MG63 (cell line): Measurements from ENCODE around the gene OOEP. TPM values are rescaled to one million over a fixed set of nuclear protein-coding genes. Genes with fewer than 3 reads are reported as not detected.
"Not testable (repeated sequence)": the region's sequence is repeated elsewhere in the genome, so short reads cannot be mapped to it uniquely, and the experiment has no call there.

Source experiments
- DNase-seq: peaks from one replicate; pipeline ENCODE4 v3.0.0-alpha.2; 2020
- H3K27me3 ChIP-seq: fragments of 250-450 bp; sonication (Bioruptor Pico); 2 replicates; pipeline ENCODE4 v1.5.1; 2020; ENCODE audit warnings: mild to moderate bottlenecking, moderate library complexity
- H3K36me3 ChIP-seq: fragments of 250-450 bp; sonication (Bioruptor Pico); 2 replicates; pipeline ENCODE4 v1.5.1; 2020; ENCODE audit warnings: mild to moderate bottlenecking, moderate library complexity
- H3K4me3 ChIP-seq: fragments of 250-450 bp; sonication (Bioruptor Pico); 2 replicates; pipeline ENCODE4 v1.5.1; 2020; ENCODE audit warnings: mild to moderate bottlenecking, moderate library complexity
- H3K9me3 ChIP-seq: fragments of 250-450 bp; sonication (Bioruptor Pico); 2 replicates; pipeline ENCODE4 v1.5.1; 2020; ENCODE audit warnings: mild to moderate bottlenecking, moderate library complexity
- total RNA-seq: library from RNA; depleted of rRNA; stranded (reverse); fragments of >200 nt; shearing (Covaris generic); gene quantifications from 2 replicates; pipeline ENCODE4 v1.2.3, GENCODE V29; 2014; ENCODE audit warnings: low replicate concordance; rRNA removed

OOEP gene
- not detected in 2 replicates for total RNA-seq

DNA sequence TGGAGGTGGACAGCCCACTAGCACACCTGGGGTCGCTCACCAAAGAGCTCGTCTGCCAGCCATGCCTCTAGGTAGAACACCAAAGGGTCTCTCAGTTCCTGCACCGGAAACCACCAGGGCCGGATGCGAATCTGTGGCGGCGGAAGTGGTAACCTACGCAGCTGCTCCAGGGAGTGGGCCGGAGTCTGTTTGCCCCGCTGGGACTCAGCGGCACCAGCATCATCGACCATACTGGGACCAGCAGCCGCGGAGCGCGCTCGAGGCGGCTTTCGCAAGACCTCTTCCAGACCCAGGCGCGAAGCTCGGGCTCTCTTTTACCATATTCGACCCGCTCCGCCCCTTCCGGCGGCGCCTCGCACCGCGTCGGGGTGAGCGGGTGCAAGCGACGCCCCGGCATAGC, at the start of gene OOEP:
OOEP (minus strand) TSS at position 335 of the 400 bp plus-strand sequence; CDS start at position 230, 105 bp downstream.
- DNase-seq = no peak
- H3K4me3 ChIP-seq = no peak within 1 kb of the TSS
- H3K36me3 ChIP-seq = no peaks in the 10 kb centered on the region
- no peaks in the 10 kb centered on the region for H3K27me3 ChIP-seq
- H3K9me3 ChIP-seq = 0 out of 2 replicates have a peak, but pooled peaks cover 3% of the 10 kb centered on the region

DNA sequence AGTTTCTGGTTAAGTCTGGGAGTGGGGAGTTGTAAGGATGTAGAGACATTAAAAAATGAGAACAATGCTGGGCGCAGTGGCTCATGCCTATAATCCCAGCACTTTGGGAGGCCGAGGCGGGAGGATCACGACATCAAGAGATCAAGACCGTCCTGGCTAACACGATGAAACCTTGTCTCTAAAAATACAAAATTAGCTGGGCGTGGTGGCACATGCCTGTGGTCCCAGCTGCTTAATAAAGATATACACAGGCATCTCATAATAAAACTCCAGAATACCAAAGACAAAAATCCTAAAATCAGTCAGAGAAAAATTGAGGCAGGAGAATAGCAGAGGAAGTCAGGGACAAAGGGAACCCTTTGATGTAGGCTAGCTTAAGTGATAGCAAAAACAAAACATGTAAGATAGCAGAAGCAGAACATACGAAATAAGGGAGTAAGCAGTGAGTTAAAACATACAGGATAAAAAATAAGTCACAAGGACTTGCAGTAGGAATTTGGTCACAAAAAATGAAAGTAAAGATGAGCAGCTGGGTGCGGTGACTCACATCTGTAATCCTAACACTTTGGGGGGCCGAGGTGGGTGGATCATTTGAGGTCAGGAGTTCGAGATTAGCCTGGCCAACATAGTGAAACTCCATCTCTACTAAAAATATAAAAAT, 48.5 kb upstream of the OOEP start:
- Histone ChIP-seq H3K9me3 (no peaks in the 10 kb centered on the region), H3K4me3 (no peak overlapping the region), H3K36me3 (peaks cover 28% of the 10 kb centered on the region), H3K27me3 (no peaks in the 10 kb centered on the region)
- peak; percentile 15 for DNase-seq

DNA sequence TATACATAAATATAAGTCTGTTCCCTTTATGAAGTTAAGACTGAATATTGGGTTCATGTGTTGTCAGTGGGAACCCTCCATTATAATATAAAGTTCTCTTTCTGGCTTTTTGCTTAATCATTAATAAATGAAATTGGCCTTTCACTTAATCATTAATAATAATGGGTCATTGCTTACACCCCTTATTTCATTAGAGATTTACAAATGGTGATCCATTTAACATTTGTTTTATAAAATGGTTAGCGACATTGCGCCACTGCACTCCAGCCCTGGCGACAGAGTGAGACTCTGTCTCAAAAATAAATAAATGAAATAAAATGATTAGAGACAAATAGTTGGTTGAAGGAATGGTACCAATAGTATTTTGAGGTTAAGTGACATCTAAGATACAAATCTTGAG, 43.4 kb upstream of the OOEP start:
- no peak overlapping the region for H3K4me3 ChIP-seq
- H3K27me3 ChIP-seq = no peaks in the 10 kb centered on the region
- no peak for DNase-seq
- peaks cover 5% of the 10 kb centered on the region; the same call in 1 of the 2 replicates for H3K36me3 ChIP-seq
- no peaks in the 10 kb centered on the region for H3K9me3 ChIP-seq

DNA sequence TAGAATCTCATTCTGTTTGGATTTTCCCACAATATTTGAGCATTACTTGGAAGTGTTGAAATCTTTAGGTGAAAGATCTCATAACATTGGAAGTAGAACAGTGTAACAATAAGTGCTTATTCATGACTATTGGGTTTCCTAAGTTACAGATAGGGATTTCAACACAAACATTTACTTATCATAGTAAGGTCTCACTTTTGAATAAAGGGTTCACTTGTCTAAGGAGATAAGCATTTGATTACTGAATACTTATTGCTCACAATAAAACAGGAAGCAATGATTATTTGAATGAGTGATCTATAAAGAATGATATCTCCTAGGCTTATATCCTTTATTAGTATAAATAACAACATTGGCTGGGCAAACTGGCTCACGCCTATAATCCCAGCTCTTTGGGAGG, 39.7 kb upstream of the OOEP start:
- Histone ChIP-seq H3K36me3 (no peaks in the 10 kb centered on the region), H3K4me3 (no peak overlapping the region), H3K27me3 (no peaks in the 10 kb centered on the region), H3K9me3 (no peaks in the 10 kb centered on the region)
- no peak for DNase-seq

DNA sequence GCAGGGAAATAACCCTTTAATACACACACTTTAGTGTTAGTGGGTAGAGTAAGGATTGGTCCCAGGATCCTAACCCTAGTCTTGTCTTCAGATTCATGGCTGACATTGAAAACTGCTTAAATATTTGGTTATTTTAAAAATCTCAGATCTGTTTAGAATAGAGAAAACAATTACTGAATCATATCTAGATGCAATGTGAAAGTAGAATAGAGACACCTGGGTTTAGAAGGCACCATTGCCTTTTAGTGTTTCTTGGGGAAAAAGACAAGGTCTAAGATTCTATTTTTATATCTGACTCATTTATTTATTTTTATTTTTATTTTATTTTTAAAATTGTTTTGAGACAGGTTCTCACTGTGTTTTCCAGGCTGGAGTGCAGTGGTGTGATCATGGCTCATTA, 31.0 kb upstream of the OOEP start:
- no peaks in the 10 kb centered on the region for H3K9me3 ChIP-seq
- DNase-seq = no peak
- no peaks in the 10 kb centered on the region for H3K36me3 ChIP-seq
- no peak overlapping the region for H3K4me3 ChIP-seq
- no peaks in the 10 kb centered on the region for H3K27me3 ChIP-seq

DNA sequence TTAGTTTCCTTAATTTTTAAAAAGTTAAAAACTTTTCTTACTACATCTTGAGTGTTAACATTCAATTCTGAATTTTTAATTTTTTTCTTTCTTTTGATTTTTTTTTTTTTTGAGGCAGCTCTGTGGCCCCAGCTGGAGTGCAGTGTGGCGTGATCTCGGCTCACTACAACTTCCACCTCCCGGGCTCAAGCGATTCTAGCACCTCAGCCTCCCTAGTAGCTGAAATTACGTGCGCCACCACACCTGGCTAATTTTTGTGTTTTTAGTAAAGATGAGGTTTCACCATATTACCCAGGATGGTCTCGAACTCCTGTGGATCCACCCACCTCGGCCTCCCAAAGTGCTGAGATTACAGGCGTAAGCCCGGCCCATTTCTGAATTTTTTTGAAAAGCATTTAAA, 26.2 kb upstream of the OOEP start:
- Histone ChIP-seq H3K9me3 (no peaks in the 10 kb centered on the region), H3K27me3 (no peaks in the 10 kb centered on the region), H3K4me3 (no peak overlapping the region), H3K36me3 (no peaks in the 10 kb centered on the region)
- DNase-seq = no peak

DNA sequence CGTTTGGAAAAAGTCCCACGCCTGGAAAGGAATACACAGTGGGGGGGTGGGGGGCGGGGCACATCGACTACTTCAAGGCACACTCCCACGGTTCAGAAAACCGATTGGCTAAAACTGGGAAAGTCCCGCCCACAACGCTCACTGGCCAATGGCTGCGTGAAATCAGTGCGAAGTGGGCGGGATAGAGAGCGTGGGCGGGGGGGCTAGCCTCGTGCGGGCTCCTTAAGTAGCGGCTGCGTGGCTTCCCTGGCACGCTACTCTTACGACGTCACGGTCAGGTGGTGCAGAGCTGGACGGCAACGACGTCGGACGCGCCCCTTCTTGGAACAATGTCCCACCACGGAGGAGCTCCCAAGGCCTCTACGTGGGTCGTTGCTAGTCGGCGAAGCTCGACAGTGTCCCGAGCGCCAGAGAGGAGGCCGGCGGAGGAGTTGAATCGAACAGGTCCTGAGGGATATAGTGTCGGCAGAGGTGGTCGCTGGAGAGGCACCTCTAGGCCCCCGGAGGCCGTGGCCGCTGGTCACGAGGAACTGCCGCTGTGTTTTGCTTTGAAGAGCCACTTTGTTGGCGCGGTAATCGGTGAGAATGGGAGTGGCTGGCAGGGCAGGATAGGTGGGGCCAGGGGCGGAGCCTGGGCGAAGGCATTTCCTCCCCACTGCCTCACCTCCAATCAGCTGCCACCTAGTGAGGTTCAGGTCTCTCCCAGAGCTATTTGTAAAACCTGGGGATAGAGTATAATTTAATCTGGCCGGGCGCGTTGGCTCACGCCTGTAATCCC, 25.1 kb upstream of the OOEP start, which contains the start of gene DDX43:
DDX43 (plus strand) TSS at position 252 of the 778 bp plus-strand sequence; CDS start at position 330, 78 bp downstream.
- no peaks in the 10 kb centered on the region for H3K27me3 ChIP-seq
- H3K36me3 ChIP-seq = no peaks in the 10 kb centered on the region
- no peak within 1 kb of the TSS for H3K4me3 ChIP-seq
- DNase-seq = no peak
- H3K9me3 ChIP-seq = no peaks in the 10 kb centered on the region

DNA sequence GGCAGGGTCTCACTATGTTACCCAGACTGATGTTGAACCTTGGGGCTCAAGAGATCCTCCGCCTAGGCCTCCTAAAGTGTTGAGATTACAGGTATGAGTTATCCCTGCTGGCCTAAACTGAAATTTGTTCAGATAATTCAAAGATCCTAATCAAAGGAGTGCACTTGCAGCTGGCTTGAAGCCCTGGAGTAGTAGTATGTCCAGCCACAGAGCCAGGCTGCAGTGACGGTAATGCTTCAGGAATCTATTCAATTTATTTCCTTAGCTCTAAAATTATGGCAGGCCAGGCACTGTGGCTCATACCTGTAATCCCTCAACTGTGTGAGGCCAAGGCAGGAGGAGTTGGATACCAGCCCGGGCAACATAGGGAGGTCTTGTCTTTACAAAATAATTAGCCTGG, 23.6 kb upstream of the OOEP start:
- Histone ChIP-seq H3K4me3 (no peak overlapping the region), H3K36me3 (no peaks in the 10 kb centered on the region), H3K27me3 (no peaks in the 10 kb centered on the region), H3K9me3 (no peaks in the 10 kb centered on the region)
- peak; percentile 11 for DNase-seq

DNA sequence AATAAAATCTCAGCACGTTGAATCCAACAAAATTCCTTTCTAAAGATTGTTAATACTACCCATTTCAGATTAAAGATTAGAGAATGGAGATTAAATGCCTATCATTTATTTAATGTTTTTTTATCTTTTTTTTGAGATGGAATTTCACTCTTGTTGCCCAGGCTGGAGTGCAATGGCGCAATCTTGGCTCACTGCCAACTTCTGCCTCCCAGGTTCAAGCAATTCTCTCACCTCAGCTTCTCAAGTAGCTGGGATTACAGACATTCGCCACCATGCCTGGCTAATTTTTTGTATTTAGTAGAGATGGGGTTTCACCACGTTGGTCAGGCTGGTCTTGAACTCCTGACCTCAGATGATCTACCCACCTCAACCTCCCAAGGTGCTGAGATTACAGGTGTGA, 22.5 kb upstream of the OOEP start:
- H3K36me3 ChIP-seq, H3K9me3 ChIP-seq, H3K4me3 ChIP-seq, DNase-seq, H3K27me3 ChIP-seq: not testable (repeated sequence)

DNA sequence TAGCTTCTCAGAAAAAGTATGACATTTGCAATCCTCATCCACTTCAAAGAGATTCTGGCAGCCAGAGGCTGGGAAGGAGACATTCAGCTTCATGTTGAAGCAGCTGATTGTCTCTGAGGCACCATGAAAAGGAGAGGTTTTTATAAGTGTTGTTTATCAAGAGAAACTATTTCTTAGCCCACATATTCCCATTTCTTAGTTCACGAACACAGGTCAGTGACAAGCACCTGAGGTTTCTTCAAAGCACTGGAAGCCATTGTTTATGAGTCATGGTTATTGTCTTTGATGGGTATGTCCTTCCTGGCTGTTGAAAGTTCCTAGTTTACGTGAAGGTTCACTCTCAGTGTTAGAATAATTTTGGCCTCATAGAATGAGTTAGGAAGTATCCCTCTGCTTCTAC, 22.0 kb upstream of the OOEP start:
- Histone ChIP-seq H3K36me3 (no peaks in the 10 kb centered on the region), H3K27me3 (no peaks in the 10 kb centered on the region), H3K9me3 (no peaks in the 10 kb centered on the region), H3K4me3 (no peak overlapping the region)
- DNase-seq = no peak

DNA sequence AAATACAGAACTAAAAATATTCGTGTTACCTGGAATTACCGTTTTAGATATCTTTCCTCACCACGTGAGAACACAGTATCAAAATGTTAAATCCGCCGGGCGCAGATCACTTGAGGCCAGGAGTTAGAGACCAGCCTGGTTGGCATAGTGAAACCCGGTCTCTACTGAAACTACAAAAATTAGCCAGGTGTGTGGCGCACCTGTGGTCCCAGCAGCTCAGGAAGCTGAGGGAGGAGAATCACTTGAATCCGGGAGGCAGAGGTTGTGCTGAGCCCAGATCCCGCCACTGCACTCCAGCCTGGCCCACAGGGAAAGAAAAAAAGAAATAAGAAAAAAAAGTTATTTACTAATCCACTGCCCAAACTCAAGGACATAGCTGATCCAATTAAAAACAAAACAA, 20.2 kb upstream of the OOEP start:
- Histone ChIP-seq H3K27me3 (no peaks in the 10 kb centered on the region), H3K36me3 (no peaks in the 10 kb centered on the region), H3K4me3 (no peak overlapping the region), H3K9me3 (no peaks in the 10 kb centered on the region)
- DNase-seq = no peak

DNA sequence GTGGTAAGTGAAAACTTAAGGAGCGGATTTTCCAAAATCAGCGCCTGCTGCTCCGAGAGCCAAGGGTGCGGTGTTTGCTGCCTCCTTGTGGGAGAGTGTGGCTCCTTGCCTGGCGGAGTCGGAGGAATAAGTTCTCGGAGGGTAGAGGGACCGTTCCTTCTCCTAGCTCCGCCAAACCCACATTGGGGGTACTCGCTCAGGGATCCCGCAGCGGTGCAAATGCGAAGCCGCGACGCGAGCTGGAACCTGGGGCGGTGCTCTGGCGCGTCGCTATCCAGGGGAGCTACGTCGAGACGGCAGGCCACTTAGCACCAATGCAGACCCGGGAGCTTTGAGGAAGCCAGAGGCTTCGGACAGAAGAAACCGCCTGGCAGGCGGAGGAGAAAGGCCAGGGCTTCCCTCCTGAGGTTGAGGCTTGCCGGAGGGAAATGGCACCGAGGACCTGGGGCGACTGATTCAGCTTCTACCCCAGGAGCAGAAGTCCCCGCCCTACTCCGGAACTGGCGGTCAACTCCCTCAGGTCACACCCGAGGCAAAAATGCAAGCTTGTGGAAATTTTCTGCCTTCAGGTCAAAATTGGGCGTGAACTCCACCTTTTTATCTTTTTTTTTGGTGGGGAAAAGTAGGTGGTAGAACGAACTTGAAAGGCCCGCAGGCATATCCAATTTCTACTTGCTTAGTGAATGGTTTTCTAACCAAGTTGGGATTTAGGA, 19.3 kb upstream of the OOEP start:
- H3K36me3 ChIP-seq = no peaks in the 10 kb centered on the region
- H3K9me3 ChIP-seq = no peaks in the 10 kb centered on the region
- peak overlapping the region; percentile 60 for H3K4me3 ChIP-seq
- peak; percentile 72 for DNase-seq
- H3K27me3 ChIP-seq = no peaks in the 10 kb centered on the region

DNA sequence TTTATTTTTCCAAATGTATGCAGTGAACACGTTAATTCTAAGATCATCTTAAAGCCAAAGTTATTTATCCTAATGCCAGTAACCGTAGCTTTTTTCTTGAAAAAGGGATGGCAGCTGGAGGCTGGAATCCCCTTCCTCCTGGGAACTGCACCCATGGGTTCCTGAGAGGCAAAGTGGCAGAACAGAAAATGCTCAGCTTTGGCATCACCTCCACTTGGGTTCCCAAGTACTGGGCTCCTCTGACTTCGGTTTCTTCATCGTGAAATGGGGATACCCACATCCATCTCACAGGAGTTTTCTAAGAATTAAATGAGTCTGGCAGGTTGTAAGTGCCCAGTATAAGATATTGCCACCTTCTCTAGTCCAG, 18.7 kb upstream of the OOEP start:
- no peaks in the 10 kb centered on the region for H3K27me3 ChIP-seq
- no peak for DNase-seq
- H3K4me3 ChIP-seq = peak overlapping the region; percentile 60
- H3K9me3 ChIP-seq = no peaks in the 10 kb centered on the region
- H3K36me3 ChIP-seq = no peaks in the 10 kb centered on the region

DNA sequence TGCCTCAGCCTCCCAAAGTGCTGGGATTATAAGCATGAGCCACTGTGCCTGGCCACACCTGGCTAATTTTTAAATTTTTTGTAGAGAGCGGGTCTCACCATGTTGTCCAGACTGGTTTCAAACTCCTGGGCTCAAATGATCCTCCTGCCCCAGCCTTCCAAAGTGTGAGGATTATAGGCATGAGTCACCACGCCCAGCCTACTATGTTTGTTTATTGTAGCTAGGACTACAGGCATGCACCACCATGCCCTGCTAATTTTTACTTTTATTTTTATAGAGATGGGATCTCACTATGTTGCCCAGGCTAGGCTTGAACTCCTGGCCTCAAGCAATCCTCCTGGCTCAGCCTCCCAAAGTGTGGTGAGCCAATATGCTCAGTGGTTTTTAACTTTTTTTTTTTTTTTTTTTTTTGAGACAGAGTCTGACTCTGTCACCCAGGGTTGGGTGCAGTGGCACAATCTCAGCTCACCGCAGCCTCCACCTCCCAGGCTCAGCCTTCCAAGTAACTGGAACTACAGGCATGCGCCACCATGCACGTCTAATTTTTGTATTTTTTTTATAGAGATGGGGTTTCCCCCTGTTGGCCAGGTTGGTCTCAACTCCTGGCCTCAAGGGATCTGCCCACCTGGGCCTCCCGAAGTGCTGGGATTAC, 12.9 kb upstream of the OOEP start:
- H3K27me3 ChIP-seq = no peaks in the 10 kb centered on the region
- no peaks in the 10 kb centered on the region for H3K9me3 ChIP-seq
- peak; percentile 56 for DNase-seq
- H3K36me3 ChIP-seq = no peaks in the 10 kb centered on the region
- no peak overlapping the region for H3K4me3 ChIP-seq

DNA sequence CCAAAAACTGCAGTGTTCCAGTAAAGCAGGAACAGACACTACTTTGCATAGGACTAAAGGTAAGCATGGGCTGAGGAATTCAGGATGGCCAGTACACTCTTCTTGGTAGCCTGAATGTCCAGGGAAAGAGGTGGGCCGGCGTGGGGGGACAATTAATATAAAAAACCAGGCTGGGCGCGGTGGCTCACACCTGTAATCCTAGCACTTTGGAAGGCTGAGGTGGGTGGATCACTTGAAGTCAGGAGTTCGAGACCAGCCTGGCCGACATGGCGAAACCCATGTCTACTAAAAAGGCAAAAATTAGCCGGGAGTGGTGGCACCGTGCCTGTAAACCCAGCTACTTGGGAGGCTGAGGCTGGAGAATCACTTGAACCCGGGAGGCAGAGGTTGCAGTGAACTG, 11.8 kb upstream of the OOEP start:
- DNase-seq, H3K9me3 ChIP-seq, H3K36me3 ChIP-seq, H3K4me3 ChIP-seq, H3K27me3 ChIP-seq: not testable (repeated sequence)

DNA sequence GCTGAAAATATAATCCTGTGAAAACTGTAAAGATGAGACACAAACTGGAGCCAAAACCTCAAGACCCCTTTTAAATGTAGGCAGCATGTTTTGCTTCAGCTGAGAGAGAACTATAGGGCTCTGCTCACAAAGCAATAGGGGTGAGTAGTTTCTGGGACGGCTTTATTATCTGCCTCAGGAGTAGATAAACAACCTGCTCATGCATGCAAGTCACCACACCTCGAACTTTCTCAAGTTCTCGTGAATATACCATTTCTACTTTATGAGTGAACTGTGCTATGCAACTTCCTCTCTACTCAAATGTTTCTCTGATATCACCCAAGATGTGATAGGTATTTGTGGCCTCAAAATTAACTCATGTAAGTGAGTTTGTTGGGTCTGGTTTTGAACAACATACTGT, 7.5 kb upstream of the OOEP start:
- DNase-seq = no peak
- Histone ChIP-seq H3K9me3 (0 out of 2 replicates have a peak, but pooled peaks cover 2% of the 10 kb centered on the region), H3K4me3 (no peak overlapping the region)

DNA sequence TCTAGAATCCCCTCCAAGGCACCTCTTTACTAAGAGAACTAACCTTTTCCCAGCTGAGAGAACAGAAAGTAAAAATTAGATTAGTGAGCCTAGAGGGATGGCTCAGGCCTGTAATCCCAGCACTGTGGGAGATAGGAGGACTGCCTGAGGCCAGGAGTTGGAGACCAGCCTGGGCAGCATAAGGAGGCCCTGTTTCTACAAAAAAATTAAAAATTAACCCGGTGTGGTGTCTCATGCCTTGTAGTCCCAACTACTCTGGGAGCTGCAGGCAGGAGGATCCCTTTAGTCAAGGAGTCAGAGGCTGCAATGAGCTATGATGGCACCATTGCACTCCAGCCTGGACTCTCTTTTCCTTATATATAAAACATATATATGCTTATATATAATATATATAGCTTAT, 5.5 kb upstream of the OOEP start:
- 0 out of 2 replicates have a peak, but pooled peaks cover 3% of the 10 kb centered on the region for H3K9me3 ChIP-seq
- H3K4me3 ChIP-seq = no peak overlapping the region
- no peaks in the 10 kb centered on the region for H3K27me3 ChIP-seq
- H3K36me3 ChIP-seq = no peaks in the 10 kb centered on the region
- DNase-seq = no peak

More for the DNA sequence above, 7.5 kb upstream of the OOEP start:
- no peaks in the 10 kb centered on the region for H3K36me3 ChIP-seq
- H3K27me3 ChIP-seq = no peaks in the 10 kb centered on the region
